Mammary microvascular endothelial cell (primary cell): ENCODE data around the gene FAM200B. TPM values are rescaled to one million over a fixed set of nuclear protein-coding genes. Genes with fewer than 3 reads are reported as not detected.

Experiments used
- total RNA-seq: library from RNA; depleted of rRNA; stranded (reverse); fragments of >200 nt; gene quantifications from 2 replicates; pipeline ENCODE4 v1.2.3, GENCODE V29; 2015

Gene FAM200B
- total RNA-seq: 56.5 and 68.6 TPM in 2 replicates

GRCh38 chr4:15681372-15682241 is at the start of gene FAM200B:
Gene FAM200B, plus strand, starts transcription at chr4:15681827. Its CDS starts 5,151 bp downstream, at chr4:15686978.

GRCh38 chr4:15655223-15656037 is 26.2 kb upstream of the FAM200B start, which contains the start of gene FBXL5:
Gene FBXL5, minus strand, starts transcription at chr4:15655357. Its CDS starts 70 bp downstream, at chr4:15655287.

GRCh38 chr4:15702941-15703403 is 21.3 kb downstream of the FAM200B start, which contains the start of gene BST1:
Gene BST1, plus strand, starts transcription at chr4:15703065. Its CDS starts 80 bp downstream, at chr4:15703145.

Other genes starting within 250 kb of the FAM200B start
- gene CC2D2A, start 211.9 kb upstream of the FAM200B start, total RNA-seq: 4.2 and 8.5 TPM in 2 replicates
- 87.8 and 99.7 TPM in 2 replicates for gene FBXL5, start 26.5 kb upstream of the FAM200B start, total RNA-seq
- 58.4 and 61.7 TPM in 2 replicates for gene BST1, start 21.2 kb downstream of the FAM200B start, total RNA-seq
- 3.1 and 4.5 TPM in 2 replicates for gene CD38, start 96.5 kb downstream of the FAM200B start, total RNA-seq